Lower lobe of right lung (tissue), 2 donors: ENCODE results near the gene GNB1L. TPM values are rescaled to one million over a fixed set of nuclear protein-coding genes. Genes with fewer than 3 reads are reported as not detected.

Source experiments
- ATAC-seq, 2 donors: fragments of 200-7000 bp; cut with Tn5 transposase; one replicate each; pipeline ENCODE4 v1.9.1; 2020 to 2022; ENCODE audit warnings: mild to moderate bottlenecking in 2 of 2, moderate library complexity in 2 of 2
- DNase-seq: peaks from one replicate; pipeline ENCODE4 v3.0.0-alpha.2; 2020
- H3K27ac ChIP-seq: fragments of 200-600 bp; one replicate; pipeline ENCODE4 v1.8.0; 2022
- H3K27me3 ChIP-seq: fragments of 200-600 bp; one replicate; pipeline ENCODE4 v1.8.0; 2022; ENCODE audit warnings: low read depth
- H3K36me3 ChIP-seq: fragments of 200-600 bp; one replicate; pipeline ENCODE4 v1.8.0; 2022; ENCODE audit warnings: mild to moderate bottlenecking
- H3K4me1 ChIP-seq: fragments of 200-600 bp; one replicate; pipeline ENCODE4 v1.8.0; 2022
- H3K4me3 ChIP-seq: fragments of 200-600 bp; one replicate; pipeline ENCODE4 v1.8.0; 2022; ENCODE audit warnings: mild to moderate bottlenecking
- H3K9me3 ChIP-seq: fragments of 200-600 bp; one replicate; pipeline ENCODE4 v1.8.0; 2022
- CTCF ChIP-seq: fragments of 200-600 bp; IDR thresholded peaks from one replicate; pipeline ENCODE4 v1.8.0; 2022; ENCODE audit warnings: antibody characterized with exemption, mild to moderate bottlenecking
- intact Hi-C: fragments of 100-400 bp; cut with DNase I; formaldehyde crosslinking; loops from one replicate; pipeline ENCODE4 v1.11.0; 2022
- total RNA-seq: library from RNA; stranded (reverse); fragmentation: NEBNext Ultra II Directional; extraction: Animal tissue kit (Norgen Biotek cat#: 25700); gene quantifications from one replicate; pipeline ENCODE4 v1.2.1, GENCODE V29; 2021
- donor health status: DM: no; HTN: yes; CAD: no; lungs with severe emphysema.

GNB1L gene
- total RNA-seq, 1 donor from 2014 or later: 6.0 TPM

GRCh38 chr22:19764636-19765476 is 89.8 kb downstream of the GNB1L start:
- peaks cover 22% of the 10 kb centered on the region for H3K4me1 ChIP-seq
- H3K4me3 ChIP-seq: no peak overlapping the region
- intact Hi-C loops: no loop called here
- H3K9me3 ChIP-seq: no peaks in the 10 kb centered on the region
- H3K36me3 ChIP-seq: no peaks in the 10 kb centered on the region
- DNase-seq (no peak), ATAC-seq (no peak)
- no peak overlapping the region for H3K27ac ChIP-seq
- H3K27me3 ChIP-seq: peaks cover 91% of the 10 kb centered on the region
- TF ChIP-seq CTCF: no peak

DNA sequence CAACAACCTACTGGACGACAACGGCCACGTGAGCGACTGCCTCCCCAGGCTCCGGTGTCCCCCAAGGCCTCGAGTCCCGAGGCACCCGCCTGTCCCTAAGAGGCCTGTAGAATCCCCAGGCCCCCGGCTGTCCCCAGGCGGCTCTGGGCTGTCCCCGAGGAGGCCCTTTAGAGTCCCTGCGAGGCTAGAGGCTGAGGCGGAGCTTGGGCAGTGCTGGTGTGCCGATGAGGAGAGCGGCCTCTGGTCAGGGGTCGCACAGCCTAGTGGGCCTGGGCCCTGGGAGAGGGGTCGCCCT is 90.4 kb downstream of the GNB1L start:
- TF ChIP-seq CTCF: no peak
- ATAC-seq (no peak), DNase-seq (no peak)
- Histone ChIP-seq H3K27me3 (peaks cover 91% of the 10 kb centered on the region), H3K36me3 (no peaks in the 10 kb centered on the region), H3K9me3 (no peaks in the 10 kb centered on the region), H3K4me3 (no peak overlapping the region), H3K4me1 (peaks cover 28% of the 10 kb centered on the region), H3K27ac (no peak overlapping the region)
- intact Hi-C loops: no loop called here

DNA sequence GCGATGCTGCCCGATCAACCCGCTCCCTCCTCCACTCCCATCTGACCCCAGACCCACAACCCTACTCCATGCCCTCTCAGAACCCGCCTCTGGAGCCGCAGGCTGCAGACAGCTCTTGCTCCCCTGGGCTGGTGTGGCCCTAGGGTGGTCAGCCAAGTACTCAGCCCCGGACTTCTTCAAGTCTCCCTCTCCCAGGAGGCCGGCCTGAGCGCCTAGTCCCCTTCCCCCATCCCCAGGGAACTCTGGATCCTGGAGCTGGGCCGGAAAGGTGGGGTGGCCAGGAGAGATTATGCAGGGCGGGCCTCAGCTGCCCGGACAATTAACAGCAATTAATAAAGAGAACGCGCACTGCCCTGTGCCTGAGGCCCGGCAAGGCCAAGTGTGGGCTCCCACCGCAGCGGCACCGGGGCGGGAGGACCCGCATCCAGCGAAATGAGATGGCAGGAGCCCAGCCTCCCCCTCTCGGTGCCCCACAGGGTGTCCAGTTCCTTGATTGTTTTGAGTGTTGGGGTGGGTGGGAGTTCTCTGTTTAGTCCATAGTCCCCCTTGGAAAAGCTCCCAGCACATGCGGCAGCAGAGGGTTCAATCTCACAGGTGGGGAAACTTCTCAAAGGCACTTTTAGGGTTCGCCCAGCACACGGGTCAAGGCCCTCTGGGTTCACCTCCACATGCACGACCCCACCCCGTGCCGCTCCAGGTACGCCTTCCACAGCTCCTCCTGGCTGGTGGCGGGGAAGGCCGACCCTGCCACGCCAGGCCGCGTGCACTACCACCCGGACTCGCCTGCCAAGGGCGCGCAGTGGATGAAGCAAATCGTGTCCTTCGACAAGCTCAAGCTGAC is 91.0 kb downstream of the GNB1L start:
- no peak for DNase-seq
- TF ChIP-seq CTCF: no peak
- Histone ChIP-seq H3K4me3 (no peak overlapping the region), H3K9me3 (no peaks in the 10 kb centered on the region), H3K4me1 (peaks cover 31% of the 10 kb centered on the region), H3K27me3 (peaks cover 91% of the 10 kb centered on the region), H3K36me3 (no peaks in the 10 kb centered on the region), H3K27ac (no peak overlapping the region)
- intact Hi-C loops: no loop called here
- no peak for ATAC-seq

DNA sequence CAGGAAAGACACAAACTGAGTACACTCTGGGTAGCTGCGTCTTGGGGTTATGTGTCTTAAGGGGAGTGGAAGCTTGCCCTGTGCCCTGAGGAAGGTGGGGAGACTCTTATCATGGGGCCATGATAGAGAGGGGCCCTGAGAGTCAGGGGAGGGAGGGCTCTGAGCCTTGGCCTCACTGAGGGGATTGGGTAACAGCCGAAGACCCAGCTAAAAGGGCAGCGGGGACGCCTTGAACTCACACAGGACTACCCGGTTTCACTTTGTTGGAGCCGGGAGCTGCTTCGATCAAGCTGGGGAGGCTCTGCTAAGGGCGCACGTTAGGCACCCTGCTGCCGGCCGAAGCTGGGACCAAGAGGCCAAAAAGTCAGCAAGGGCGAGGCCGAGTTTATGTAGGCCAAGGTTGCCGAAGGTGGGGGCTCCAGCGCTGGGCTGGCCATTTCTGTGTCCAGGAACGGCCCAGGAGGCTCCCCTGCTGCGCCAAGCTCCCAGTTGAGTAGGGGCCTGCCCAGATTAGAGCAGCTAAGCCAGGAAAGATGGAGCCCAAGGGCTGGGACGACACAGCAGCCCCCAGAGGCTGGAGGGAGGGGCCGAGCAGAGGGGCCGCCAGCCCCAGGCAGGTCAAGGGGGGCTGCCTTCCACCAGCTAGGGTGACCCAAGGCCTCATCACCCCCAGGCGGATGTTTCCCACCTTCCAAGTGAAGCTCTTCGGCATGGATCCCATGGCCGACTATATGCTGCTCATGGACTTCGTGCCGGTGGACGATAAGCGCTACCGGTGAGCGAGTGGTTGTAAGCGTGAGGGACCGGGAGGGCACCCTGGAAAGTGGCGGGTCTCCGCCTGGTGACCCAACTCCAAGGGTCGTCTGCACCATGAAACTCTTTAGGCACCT is 91.9 kb downstream of the GNB1L start:
- ATAC-seq (no peak), DNase-seq (no peak)
- peak overlapping the region; percentile 31 for H3K4me3 ChIP-seq
- peaks cover 22% of the 10 kb centered on the region for H3K4me1 ChIP-seq
- intact Hi-C loops: no loop called here
- no peaks in the 10 kb centered on the region for H3K36me3 ChIP-seq
- TF ChIP-seq CTCF: no peak
- H3K9me3 ChIP-seq: no peaks in the 10 kb centered on the region
- no peak overlapping the region for H3K27ac ChIP-seq
- H3K27me3 ChIP-seq: peaks cover 91% of the 10 kb centered on the region
